ENCODE data around the gene ISYNA1. TPM values are rescaled to one million over a fixed set of nuclear protein-coding genes. Genes with fewer than 3 reads are reported as not detected.
"Not testable (repeated sequence)": the region's sequence is repeated elsewhere in the genome, so short reads cannot be mapped to it uniquely, and the experiment has no call there.

ISYNA1 gene
- total and polyA plus RNA-seq, 7 donors: 6.3 to 17.0 (median 9.8) TPM

DNA sequence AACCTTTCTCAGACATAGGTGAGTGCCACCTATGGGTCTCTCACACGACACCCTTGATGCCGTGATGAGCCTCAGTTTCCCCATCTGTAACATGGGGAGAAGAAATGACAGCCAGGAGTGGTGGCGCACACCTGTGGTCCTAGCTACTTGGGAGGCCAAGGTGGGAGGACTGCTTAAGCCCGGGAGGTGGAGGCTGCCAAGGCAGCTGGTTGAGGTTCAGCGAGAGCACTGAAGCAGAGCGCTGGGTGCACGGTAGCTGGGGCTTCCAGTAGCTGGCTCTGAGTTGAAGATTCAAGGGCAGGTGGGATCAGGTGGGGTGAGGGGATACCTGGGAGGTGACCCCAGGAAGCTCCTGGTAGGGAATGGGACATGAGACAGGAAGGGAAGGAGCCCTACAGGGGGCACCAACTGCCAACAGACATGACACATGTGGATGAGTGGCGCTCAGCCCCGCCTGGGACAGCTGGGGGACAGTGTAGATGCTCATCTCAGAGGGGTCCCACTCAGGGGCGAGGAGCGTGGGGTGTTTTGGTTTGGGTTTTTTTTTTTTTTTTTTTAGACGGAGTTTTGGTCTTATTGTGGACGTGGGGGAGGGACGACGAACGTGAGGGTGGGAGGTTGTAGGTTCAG lies 25.2 kb downstream of the ISYNA1 start:
- DNase-seq (no peak), ATAC-seq (no peak)
- TF ChIP-seq, protein P1, sequence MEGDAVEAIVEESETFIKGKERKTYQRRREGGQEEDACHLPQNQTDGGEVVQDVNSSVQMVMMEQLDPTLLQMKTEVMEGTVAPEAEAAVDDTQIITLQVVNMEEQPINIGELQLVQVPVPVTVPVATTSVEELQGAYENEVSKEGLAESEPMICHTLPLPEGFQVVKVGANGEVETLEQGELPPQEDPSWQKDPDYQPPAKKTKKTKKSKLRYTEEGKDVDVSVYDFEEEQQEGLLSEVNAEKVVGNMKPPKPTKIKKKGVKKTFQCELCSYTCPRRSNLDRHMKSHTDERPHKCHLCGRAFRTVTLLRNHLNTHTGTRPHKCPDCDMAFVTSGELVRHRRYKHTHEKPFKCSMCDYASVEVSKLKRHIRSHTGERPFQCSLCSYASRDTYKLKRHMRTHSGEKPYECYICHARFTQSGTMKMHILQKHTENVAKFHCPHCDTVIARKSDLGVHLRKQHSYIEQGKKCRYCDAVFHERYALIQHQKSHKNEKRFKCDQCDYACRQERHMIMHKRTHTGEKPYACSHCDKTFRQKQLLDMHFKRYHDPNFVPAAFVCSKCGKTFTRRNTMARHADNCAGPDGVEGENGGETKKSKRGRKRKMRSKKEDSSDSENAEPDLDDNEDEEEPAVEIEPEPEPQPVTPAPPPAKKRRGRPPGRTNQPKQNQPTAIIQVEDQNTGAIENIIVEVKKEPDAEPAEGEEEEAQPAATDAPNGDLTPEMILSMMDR (IDR thresholded peaks at IDR 0.05): no peak
- 64 to 75% (median 70%) methylated on average over 16 of the region's 16 CpGs for WGBS, 3 donors
- H3K4me1 ChIP-seq: peaks cover 4% of the 10 kb centered on the region
- H3K27ac ChIP-seq: no peak overlapping the region
- intact Hi-C loops (cut with DNase I): loop anchor here (5.0 to 10.0 kb wide), 4 partner anchors 65 to 205 kb away; partner anchors contain the start of gene PDE4C (in 1 of the 2)
- no peaks in the 10 kb centered on the region for H3K9me3 ChIP-seq
- H3K27me3 ChIP-seq (ENCODE audit: insufficient read depth in 3 of 3, low read length in 2 of 3): peaks cover 0 to 7% (median 0%) of the 10 kb centered on the region in 3 donors
- H3K4me3 ChIP-seq: no peak overlapping the region
- no peaks in the 10 kb centered on the region for H3K36me3 ChIP-seq (ENCODE audit: insufficient read depth in 1 of 2, low read depth in 1 of 2)

DNA sequence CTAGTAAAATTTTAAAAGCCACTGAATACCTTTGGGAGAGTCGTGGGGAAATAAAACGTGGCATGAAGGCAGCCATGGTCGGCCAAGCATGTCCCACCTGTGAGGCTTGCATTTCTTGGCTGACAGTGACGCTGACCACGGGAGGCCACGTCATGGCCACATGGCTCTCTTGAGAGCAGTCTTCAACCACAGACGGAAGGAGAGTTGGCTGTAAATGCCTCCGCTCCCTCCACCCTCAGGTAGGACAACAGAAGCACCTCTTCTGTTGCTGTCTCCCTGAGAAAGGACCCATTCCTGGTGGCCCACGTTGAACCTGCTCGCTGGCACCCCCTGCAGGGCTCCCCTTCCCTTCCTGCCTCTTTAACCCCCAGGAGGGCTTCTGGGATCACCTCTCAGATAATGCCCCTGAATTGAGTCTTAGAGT lies 29.9 kb downstream of the ISYNA1 start:
- 29 to 46% (median 39%) methylated on average over 10 of the region's 10 CpGs for WGBS, 3 donors
- ATAC-seq: peak in 3 of 4 donors; percentile 31 to 42 (median 35)
- Histone ChIP-seq H3K36me3 (ENCODE audit: insufficient read depth in 1 of 2, low read depth in 1 of 2) (no peaks in the 10 kb centered on the region), H3K4me1 (no peaks in the 10 kb centered on the region), H3K27ac (no peak overlapping the region), H3K9me3 (no peaks in the 10 kb centered on the region), H3K27me3 (ENCODE audit: insufficient read depth in 3 of 3, low read length in 2 of 3) (peaks cover 0 to 1% (median 0%) of the 10 kb centered on the region in 3 donors), H3K4me3 (no peak overlapping the region)
- TF ChIP-seq, protein P1 (IDR thresholded peaks at IDR 0.05): peak; percentile 28
- peak in 1 of 2 donors; percentile 66 for DNase-seq
- intact Hi-C loops (cut with DNase I): no loop called here

DNA sequence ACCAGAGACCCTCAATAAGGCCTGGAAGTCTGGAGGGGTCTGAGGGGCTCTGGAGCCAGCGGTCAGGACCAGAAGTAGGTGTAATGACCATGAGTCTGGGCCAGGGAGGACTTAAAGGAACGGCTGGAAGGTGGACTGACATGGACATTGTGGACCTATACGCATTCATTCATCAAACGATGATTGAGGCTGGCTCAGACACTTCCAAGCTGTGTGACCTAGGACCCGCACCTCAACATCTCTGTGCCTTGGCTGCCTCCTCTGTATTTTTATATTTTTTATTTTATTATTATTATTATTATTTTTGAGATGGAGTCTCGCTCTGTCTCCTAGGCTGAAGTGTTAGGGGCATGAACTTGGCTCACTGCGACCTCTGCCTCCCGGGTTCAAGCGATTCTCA lies 31.2 kb downstream of the ISYNA1 start:
- Histone ChIP-seq H3K9me3 (no peaks in the 10 kb centered on the region), H3K4me1 (no peaks in the 10 kb centered on the region), H3K36me3 (ENCODE audit: insufficient read depth in 1 of 2, low read depth in 1 of 2) (no peaks in the 10 kb centered on the region), H3K27ac (no peak overlapping the region), H3K4me3 (no peak overlapping the region), H3K27me3 (ENCODE audit: insufficient read depth in 3 of 3, low read length in 2 of 3) (no peaks in the 10 kb centered on the region)
- no peak for DNase-seq
- WGBS, 3 donors: 85 to 94% (median 90%) methylated on average over 9 of the region's 9 CpGs
- intact Hi-C loops (cut with DNase I): no loop called here
- no peak for ATAC-seq
- TF ChIP-seq, protein P1 (IDR thresholded peaks at IDR 0.05): no peak

DNA sequence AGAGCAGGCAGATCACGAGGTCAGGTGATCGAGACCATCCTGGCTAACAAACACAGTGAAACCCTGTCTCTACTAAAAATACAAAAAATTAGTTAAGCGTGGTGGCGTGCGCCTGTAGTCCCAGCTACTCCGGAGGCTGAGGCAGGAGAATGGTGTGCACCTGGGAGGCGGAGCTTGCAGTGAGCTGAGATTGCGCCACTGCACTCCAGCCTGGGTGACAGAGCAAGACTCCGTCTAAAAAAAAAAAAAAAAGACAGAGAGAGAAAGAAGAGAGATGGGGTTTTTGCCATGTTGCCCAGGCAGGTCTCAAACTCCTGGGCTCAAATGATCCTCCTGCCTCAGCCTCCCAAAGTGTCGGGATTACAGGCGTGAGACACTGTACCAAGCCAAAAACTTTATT lies 32.2 kb downstream of the ISYNA1 start:
- H3K27me3 ChIP-seq (ENCODE audit: insufficient read depth in 3 of 3, low read length in 2 of 3); H3K9me3 ChIP-seq; intact Hi-C loops (cut with DNase I); DNase-seq; ATAC-seq; H3K27ac ChIP-seq; H3K4me1 ChIP-seq; H3K36me3 ChIP-seq (ENCODE audit: insufficient read depth in 1 of 2, low read depth in 1 of 2); H3K4me3 ChIP-seq: not testable (repeated sequence)
- WGBS, 3 donors: 86 to 94% (median 92%) methylated on average over 10 to 11 of the region's 11 CpGs

DNA sequence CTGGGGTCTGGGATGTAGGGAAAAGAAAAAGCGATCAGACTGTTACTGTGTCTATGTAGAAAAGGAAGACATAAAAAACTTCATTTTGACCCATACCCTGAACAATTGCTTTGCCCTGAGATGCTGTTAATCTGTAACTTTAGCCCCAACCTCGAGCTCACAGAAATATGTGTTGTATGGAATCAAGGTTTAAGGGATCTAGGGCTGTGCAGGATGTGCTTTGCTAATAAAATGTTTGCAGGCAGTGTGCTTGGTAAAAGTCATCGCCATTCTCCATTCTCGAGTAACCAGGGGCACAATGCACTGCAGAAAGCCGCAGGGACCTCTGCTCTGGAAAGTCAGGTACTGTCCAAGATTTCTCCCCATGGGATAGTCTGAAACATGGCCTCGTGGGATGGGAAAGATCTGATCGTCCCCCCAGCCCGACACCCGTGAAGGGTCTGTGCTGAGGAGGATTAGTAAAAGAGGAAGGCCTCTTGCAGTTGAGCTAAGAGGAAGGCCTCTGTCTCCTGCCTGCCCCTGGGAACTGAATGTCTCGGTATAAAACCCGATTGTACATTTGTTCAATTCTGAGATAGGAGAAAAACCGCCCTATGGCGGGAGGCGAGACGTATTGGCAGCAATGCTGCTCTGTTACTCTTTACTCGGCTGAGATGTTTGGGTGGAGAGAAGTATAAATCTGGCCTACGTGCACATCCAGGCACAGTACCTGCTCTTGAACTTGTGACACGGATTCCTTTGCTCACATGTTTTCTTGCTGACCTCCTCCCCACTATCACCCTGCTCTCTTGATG lies 35.3 kb downstream of the ISYNA1 start:
- H3K36me3 ChIP-seq (ENCODE audit: insufficient read depth in 1 of 2, low read depth in 1 of 2); H3K4me3 ChIP-seq; ATAC-seq; H3K27me3 ChIP-seq (ENCODE audit: insufficient read depth in 3 of 3, low read length in 2 of 3); H3K27ac ChIP-seq; DNase-seq; H3K4me1 ChIP-seq; H3K9me3 ChIP-seq: not testable (repeated sequence)
- 71 to 82% (median 74%) methylated on average over 17 to 18 of the region's 18 CpGs for WGBS, 3 donors
- intact Hi-C loops (cut with DNase I): loop anchor here in 1 of 2 donors (5.0 kb wide), 1 partner anchor 45 kb away; no protein-coding TSS in a partner anchor
